ENCODE measurements around the gene ATF2. TPM values are rescaled to one million over a fixed set of nuclear protein-coding genes. Genes with fewer than 3 reads are reported as not detected.
A peak's percentile ranks its signal among the peaks of the same experiment; 100 is the strongest.

ATF2 gene
- total RNA-seq, 6 experiments from 2014 or later, result 34.1 to 43.9 (median 38.2) TPM

DNA sequence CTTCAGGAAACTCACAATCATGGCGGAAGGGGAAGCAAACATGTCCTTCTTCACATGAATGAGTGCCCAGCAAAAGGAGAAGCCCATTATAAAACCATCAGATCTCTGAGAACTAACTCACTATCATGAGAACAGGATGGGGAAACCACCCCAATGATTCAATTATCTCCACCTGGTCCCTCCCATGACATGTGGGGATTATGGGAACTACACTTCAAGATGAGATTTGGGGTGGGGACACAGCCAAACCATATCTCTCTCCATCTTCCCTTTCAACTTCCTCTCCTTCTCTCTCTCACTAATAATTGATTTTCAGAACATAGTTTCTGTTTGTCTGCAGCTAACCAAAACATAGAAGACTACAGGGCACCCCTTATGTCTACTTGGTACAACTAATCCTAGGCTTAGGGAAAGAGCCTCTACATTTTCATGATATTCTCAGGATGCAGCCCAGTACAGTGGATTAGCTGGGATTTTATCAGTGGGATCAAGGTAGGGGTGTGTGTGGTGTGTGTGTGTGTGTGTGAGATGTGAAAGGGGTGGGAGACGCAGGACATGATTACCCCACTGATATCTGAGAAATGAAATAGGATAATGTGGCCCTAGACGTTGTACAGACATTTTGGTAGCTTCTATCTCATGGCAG is 2.8 kb upstream of the ATF2 start:
- Mint-ChIP-seq H3K4me1 (ENCODE audit: low read depth) (peaks cover 19% of the 10 kb centered on the region), H3K27me3 (ENCODE audit: insufficient read depth) (peaks cover 1% of the 10 kb centered on the region), H3K36me3 (ENCODE audit: low read depth) (peaks cover 17% of the 10 kb centered on the region; the same call in 1 of the 2 replicates), H3K9me3 (no peaks in the 10 kb centered on the region), H3K27ac (no peak overlapping the region), H3K4me3 (no peak overlapping the region)
- no peak; the same call in 1 of the 2 replicates for TF ChIP-seq CTCF (IDR thresholded peaks at IDR 0.05)
- DNase-seq, result no peak

- Mint-ChIP-seq H3K4me1 (ENCODE audit: low read depth) (peaks cover 21% of the 10 kb centered on the region), H3K27me3 (ENCODE audit: insufficient read depth) (peaks cover 1% of the 10 kb centered on the region), H3K4me3 (peak overlapping the region; percentile 99; the same call in 1 of the 2 replicates), H3K27ac (no peak overlapping the region), H3K9me3 (no peaks in the 10 kb centered on the region), H3K36me3 (ENCODE audit: low read depth) (peaks cover 11% of the 10 kb centered on the region; the same call in 1 of the 2 replicates)
- no peak for DNase-seq
- no peak for TF ChIP-seq CTCF (IDR thresholded peaks at IDR 0.05)
Measured at GRCh38 chr2:175169191-175169590, 1.2 kb upstream of the ATF2 start.

GRCh38 chr2:175168564-175168945 is 552 bp upstream of the ATF2 start:
- Mint-ChIP-seq H3K27me3 (ENCODE audit: insufficient read depth) (peaks cover 1% of the 10 kb centered on the region), H3K4me3 (peak overlapping the region; percentile 99), H3K9me3 (no peaks in the 10 kb centered on the region), H3K27ac (peak overlapping the region; percentile 99), H3K4me1 (ENCODE audit: low read depth) (peaks cover 21% of the 10 kb centered on the region), H3K36me3 (ENCODE audit: low read depth) (peaks cover 11% of the 10 kb centered on the region; the same call in 1 of the 2 replicates)
- no peak for TF ChIP-seq CTCF (IDR thresholded peaks at IDR 0.05)
- no peak for DNase-seq

- Mint-ChIP-seq H3K4me3 (peak overlapping the region; percentile 99), H3K4me1 (ENCODE audit: low read depth) (peaks cover 22% of the 10 kb centered on the region), H3K9me3 (no peaks in the 10 kb centered on the region), H3K36me3 (ENCODE audit: low read depth) (peaks cover 11% of the 10 kb centered on the region; the same call in 1 of the 2 replicates), H3K27ac (peak overlapping the region; percentile 99), H3K27me3 (ENCODE audit: insufficient read depth) (peaks cover 1% of the 10 kb centered on the region)
- DNase-seq, result peak; percentile 30
- no peak for TF ChIP-seq CTCF (IDR thresholded peaks at IDR 0.05)
Measured at GRCh38 chr2:175167076-175167791, 769 bp downstream of the ATF2 start.

- H3K4me3 Mint-ChIP-seq, result peak overlapping the region; percentile 99
- DNase-seq, result no peak
- peaks cover 11% of the 10 kb centered on the region; the same call in 1 of the 2 replicates for H3K36me3 Mint-ChIP-seq (ENCODE audit: low read depth)
- H3K9me3 Mint-ChIP-seq, result no peaks in the 10 kb centered on the region
- peaks cover 24% of the 10 kb centered on the region for H3K4me1 Mint-ChIP-seq (ENCODE audit: low read depth)
- TF ChIP-seq CTCF (IDR thresholded peaks at IDR 0.05), result no peak
- no peak overlapping the region for H3K27ac Mint-ChIP-seq
- H3K27me3 Mint-ChIP-seq (ENCODE audit: insufficient read depth), result peaks cover 1% of the 10 kb centered on the region
Measured at GRCh38 chr2:175166216-175166824, 1.7 kb downstream of the ATF2 start.

All from HFFc6 (cell line).